ENCODE data around the gene POLR3G.

POLR3G gene

GRCh38 chr5:90474235-90475107, at the start of gene POLR3G, which contains the start of gene MBLAC2:
Gene POLR3G (plus strand): TSS chr5:90474864. CDS start chr5:90485568, 10,704 bp downstream.
Gene MBLAC2 (minus strand): TSS chr5:90474771. CDS start chr5:90474292, 479 bp downstream.
- peak within 1 kb of the TSS; percentile 86 to 98 for H3K4me3 ChIP-seq (ENCODE audit: low read depth in 1 of 2, low read length in 2 of 2)
- peaks cover 6% of the 10 kb centered on the region for H3K4me1 ChIP-seq (ENCODE audit: insufficient read depth, low read length)
- no peaks in the 10 kb centered on the region for H3K36me3 ChIP-seq (ENCODE audit: insufficient read depth, low read length)
- peak within 1 kb of the TSS; percentile 40 for H3K9ac ChIP-seq (ENCODE audit: low read length)
- no peaks in the 10 kb centered on the region for H3K9me3 ChIP-seq (ENCODE audit: low read length)
- no peaks in the 10 kb centered on the region for H3K27me3 ChIP-seq (ENCODE audit: control insufficient read depth in 1 of 2, insufficient read depth in 2 of 2, low read length in 2 of 2)
- H3K27ac ChIP-seq (ENCODE audit: low read depth, low read length) = peak within 1 kb of the TSS; percentile 53

- Histone ChIP-seq H3K27me3 (ENCODE audit: control insufficient read depth in 1 of 2, insufficient read depth in 2 of 2, low read length in 2 of 2) (no peaks in the 10 kb centered on the region), H3K4me3 (ENCODE audit: low read depth in 1 of 2, low read length in 2 of 2) (no peak overlapping the region)
These were observed 40.4 kb upstream of the POLR3G start for GRCh38 chr5:90434116-90434714.

GRCh38 chr5:90437663-90438062, 37.0 kb upstream of the POLR3G start:
- no peak overlapping the region for H3K27ac ChIP-seq (ENCODE audit: low read depth, low read length)
- H3K27me3 ChIP-seq (ENCODE audit: control insufficient read depth in 1 of 2, insufficient read depth in 2 of 2, low read length in 2 of 2) = no peaks in the 10 kb centered on the region
- no peak overlapping the region for H3K9ac ChIP-seq (ENCODE audit: low read length)
- no peak overlapping the region for H3K4me3 ChIP-seq (ENCODE audit: low read depth in 1 of 2, low read length in 2 of 2)
- H3K9me3 ChIP-seq (ENCODE audit: low read length) = no peaks in the 10 kb centered on the region
- H3K36me3 ChIP-seq (ENCODE audit: insufficient read depth, low read length) = no peaks in the 10 kb centered on the region
- H3K4me1 ChIP-seq (ENCODE audit: insufficient read depth, low read length) = no peaks in the 10 kb centered on the region

More at GRCh38 chr5:90434116-90434714, 40.4 kb upstream of the POLR3G start:
- Histone ChIP-seq H3K27ac (ENCODE audit: low read depth, low read length) (no peak overlapping the region), H3K36me3 (ENCODE audit: insufficient read depth, low read length) (no peaks in the 10 kb centered on the region), H3K4me1 (ENCODE audit: insufficient read depth, low read length) (no peaks in the 10 kb centered on the region), H3K9ac (ENCODE audit: low read length) (no peak overlapping the region), H3K9me3 (ENCODE audit: low read length) (no peaks in the 10 kb centered on the region)

GRCh38 chr5:90438100-90438499, 36.6 kb upstream of the POLR3G start:
- no peaks in the 10 kb centered on the region for H3K4me1 ChIP-seq (ENCODE audit: insufficient read depth, low read length)
- H3K9ac ChIP-seq (ENCODE audit: low read length) = no peak overlapping the region
- no peak overlapping the region for H3K27ac ChIP-seq (ENCODE audit: low read depth, low read length)
- no peaks in the 10 kb centered on the region for H3K9me3 ChIP-seq (ENCODE audit: low read length)
- H3K27me3 ChIP-seq (ENCODE audit: control insufficient read depth in 1 of 2, insufficient read depth in 2 of 2, low read length in 2 of 2) = no peaks in the 10 kb centered on the region
- H3K36me3 ChIP-seq (ENCODE audit: insufficient read depth, low read length) = no peaks in the 10 kb centered on the region
- no peak overlapping the region for H3K4me3 ChIP-seq (ENCODE audit: low read depth in 1 of 2, low read length in 2 of 2)

GRCh38 chr5:90440644-90441043, 34.0 kb upstream of the POLR3G start:
- Histone ChIP-seq H3K9ac (ENCODE audit: low read length) (no peak overlapping the region), H3K4me1 (ENCODE audit: insufficient read depth, low read length) (no peaks in the 10 kb centered on the region), H3K27me3 (ENCODE audit: control insufficient read depth in 1 of 2, insufficient read depth in 2 of 2, low read length in 2 of 2) (no peaks in the 10 kb centered on the region), H3K36me3 (ENCODE audit: insufficient read depth, low read length) (no peaks in the 10 kb centered on the region), H3K4me3 (ENCODE audit: low read depth in 1 of 2, low read length in 2 of 2) (no peak overlapping the region), H3K9me3 (ENCODE audit: low read length) (no peaks in the 10 kb centered on the region), H3K27ac (ENCODE audit: low read depth, low read length) (no peak overlapping the region)

- no peak overlapping the region for H3K27ac ChIP-seq (ENCODE audit: low read depth, low read length)
- H3K4me3 ChIP-seq (ENCODE audit: low read depth in 1 of 2, low read length in 2 of 2) = no peak overlapping the region
- no peaks in the 10 kb centered on the region for H3K9me3 ChIP-seq (ENCODE audit: low read length)
- no peak overlapping the region for H3K9ac ChIP-seq (ENCODE audit: low read length)
- H3K27me3 ChIP-seq (ENCODE audit: control insufficient read depth in 1 of 2, insufficient read depth in 2 of 2, low read length in 2 of 2) = no peaks in the 10 kb centered on the region
- H3K4me1 ChIP-seq (ENCODE audit: insufficient read depth, low read length) = no peaks in the 10 kb centered on the region
- H3K36me3 ChIP-seq (ENCODE audit: insufficient read depth, low read length) = no peaks in the 10 kb centered on the region
These were observed 27.7 kb upstream of the POLR3G start for GRCh38 chr5:90446961-90447360.

- H3K27ac ChIP-seq (ENCODE audit: low read depth, low read length) = no peak overlapping the region
- no peaks in the 10 kb centered on the region for H3K4me1 ChIP-seq (ENCODE audit: insufficient read depth, low read length)
- H3K36me3 ChIP-seq (ENCODE audit: insufficient read depth, low read length) = no peaks in the 10 kb centered on the region
- H3K27me3 ChIP-seq (ENCODE audit: control insufficient read depth in 1 of 2, insufficient read depth in 2 of 2, low read length in 2 of 2) = no peaks in the 10 kb centered on the region
- no peak overlapping the region for H3K4me3 ChIP-seq (ENCODE audit: low read depth in 1 of 2, low read length in 2 of 2)
- no peak overlapping the region for H3K9ac ChIP-seq (ENCODE audit: low read length)
- H3K9me3 ChIP-seq (ENCODE audit: low read length) = no peaks in the 10 kb centered on the region
These were observed 13.4 kb upstream of the POLR3G start for GRCh38 chr5:90461288-90461687.

GRCh38 chr5:90472783-90473395, 1.8 kb upstream of the POLR3G start:
- Histone ChIP-seq H3K4me3 (ENCODE audit: low read depth in 1 of 2, low read length in 2 of 2) (peak overlapping the region; percentile 86 to 98), H3K27ac (ENCODE audit: low read depth, low read length) (no peak overlapping the region), H3K9me3 (ENCODE audit: low read length) (no peaks in the 10 kb centered on the region), H3K36me3 (ENCODE audit: insufficient read depth, low read length) (no peaks in the 10 kb centered on the region), H3K9ac (ENCODE audit: low read length) (peak overlapping the region; percentile 40), H3K27me3 (ENCODE audit: control insufficient read depth in 1 of 2, insufficient read depth in 2 of 2, low read length in 2 of 2) (no peaks in the 10 kb centered on the region), H3K4me1 (ENCODE audit: insufficient read depth, low read length) (peaks cover 6% of the 10 kb centered on the region)

GRCh38 chr5:90473396-90474234, 1.0 kb upstream of the POLR3G start:
- Histone ChIP-seq H3K27ac (ENCODE audit: low read depth, low read length) (peak overlapping the region; percentile 53), H3K36me3 (ENCODE audit: insufficient read depth, low read length) (no peaks in the 10 kb centered on the region), H3K9me3 (ENCODE audit: low read length) (no peaks in the 10 kb centered on the region), H3K4me1 (ENCODE audit: insufficient read depth, low read length) (peaks cover 6% of the 10 kb centered on the region), H3K27me3 (ENCODE audit: control insufficient read depth in 1 of 2, insufficient read depth in 2 of 2, low read length in 2 of 2) (no peaks in the 10 kb centered on the region), H3K4me3 (ENCODE audit: low read depth in 1 of 2, low read length in 2 of 2) (peak overlapping the region; percentile 86 to 98), H3K9ac (ENCODE audit: low read length) (peak overlapping the region; percentile 40)

GRCh38 chr5:90475436-90475980, 844 bp downstream of the POLR3G start:
- Histone ChIP-seq H3K4me3 (ENCODE audit: low read depth in 1 of 2, low read length in 2 of 2) (peak overlapping the region in 1 of 2 donors; percentile 86), H3K36me3 (ENCODE audit: insufficient read depth, low read length) (no peaks in the 10 kb centered on the region), H3K9ac (ENCODE audit: low read length) (no peak overlapping the region), H3K9me3 (ENCODE audit: low read length) (no peaks in the 10 kb centered on the region), H3K27ac (ENCODE audit: low read depth, low read length) (no peak overlapping the region), H3K27me3 (ENCODE audit: control insufficient read depth in 1 of 2, insufficient read depth in 2 of 2, low read length in 2 of 2) (no peaks in the 10 kb centered on the region), H3K4me1 (ENCODE audit: insufficient read depth, low read length) (peaks cover 6% of the 10 kb centered on the region)
